HepG2 (cell line): Measurements from ENCODE around the gene DDX19B. TPM values are rescaled to one million over a fixed set of nuclear protein-coding genes. Genes with fewer than 3 reads are reported as not detected.

Experiments used
- AGO2 ChIP-seq: fragments of 200-400 bp; formaldehyde crosslinking; optimal IDR thresholded peaks from 2 replicates; pipeline ENCODE3; 2017; ENCODE audit warnings: mild to moderate bottlenecking, low read depth, low read length, moderate library complexity
- ARNTL ChIP-seq: sonication (generic); formaldehyde crosslinking; IDR thresholded peaks from 2 replicates; pipeline ENCODE4 v1.4.0; 2020; ENCODE audit warnings: mild to moderate bottlenecking, missing genetic modification reagents
- ATF7 ChIP-seq, 2 experiments: fragments of 450-650 bp in 1 of 2; sonication (generic) in 1 of 2; formaldehyde crosslinking in 1 of 2; IDR thresholded peaks; 2 replicates each; pipeline versions ENCODE4 v1.4.0 to v1.6.1; 2016 to 2020; ENCODE audit warnings: antibody characterized with exemption in 1 of 2, mild to moderate bottlenecking in 1 of 2, missing genetic modification reagents in 1 of 2
- CCAR2 ChIP-seq: fragments of 200-400 bp; formaldehyde crosslinking; optimal IDR thresholded peaks from 2 replicates; pipeline ENCODE3; 2018; ENCODE audit warnings: low read depth, mild to moderate bottlenecking, low read length, moderate library complexity
- CENPBD1 ChIP-seq: sonication (generic); formaldehyde crosslinking; IDR thresholded peaks from 2 replicates; pipeline ENCODE4 v1.8.0; 2022; ENCODE audit warnings: missing genetic modification reagents, low read depth, mild to moderate bottlenecking, borderline replicate concordance
- DMAP1 ChIP-seq: IDR thresholded peaks from 2 replicates; pipeline ENCODE4 v1.6.1; 2016
- E2F5 ChIP-seq: sonication (generic); formaldehyde crosslinking; conservative IDR thresholded peaks from 2 replicates; pipeline ENCODE4 v1.4.0; 2020; ENCODE audit warnings: missing genetic modification reagents
- ELF4 ChIP-seq: sonication (generic); formaldehyde crosslinking; IDR thresholded peaks from 2 replicates; pipeline ENCODE4 v1.5.0; 2020; ENCODE audit warnings: missing genetic modification reagents, mild to moderate bottlenecking, moderate library complexity, borderline replicate concordance
- HNRNPH1 ChIP-seq: fragments of 200-400 bp; formaldehyde crosslinking; optimal IDR thresholded peaks from 2 replicates; pipeline ENCODE3; 2017; ENCODE audit warnings: mild to moderate bottlenecking, low read depth, low read length
- KDM1A ChIP-seq: IDR thresholded peaks from 2 replicates; pipeline ENCODE4 v1.6.1; 2016; ENCODE audit warnings: missing compliant biosample characterization
- KLF11 ChIP-seq: IDR thresholded peaks from 2 replicates; pipeline ENCODE4 v1.6.1; 2016; ENCODE audit warnings: missing compliant biosample characterization
- MBD4 ChIP-seq: IDR thresholded peaks from 2 replicates; pipeline ENCODE4 v1.6.1; 2012; ENCODE audit warnings: low read length, inconsistent platforms, borderline replicate concordance
- MLX ChIP-seq: IDR thresholded peaks from 2 replicates; pipeline ENCODE4 v1.6.1; 2016
- MXD3 ChIP-seq: IDR thresholded peaks from 2 replicates; pipeline ENCODE4 v1.6.1; 2016; ENCODE audit warnings: mild to moderate bottlenecking, missing biosample characterization, missing genetic modification reagents
- NFE2 ChIP-seq: sonication (generic); formaldehyde crosslinking; IDR thresholded peaks from 2 replicates; pipeline ENCODE4 v1.4.0; 2020; ENCODE audit warnings: missing genetic modification reagents
- PAF1 ChIP-seq: IDR thresholded peaks from 2 replicates; pipeline ENCODE4 v1.6.1; 2016; ENCODE audit warnings: missing genetic modification reagents, missing compliant biosample characterization
- PBX3 ChIP-seq: sonication (generic); formaldehyde crosslinking; IDR thresholded peaks from 2 replicates; pipeline ENCODE4 v1.8.1; 2023; ENCODE audit warnings: missing genetic modification reagents, inconsistent platforms, borderline replicate concordance
- PITX1 ChIP-seq: sonication (generic); formaldehyde crosslinking; IDR thresholded peaks from 2 replicates; pipeline ENCODE4 v1.5.1; 2020; ENCODE audit warnings: mild to moderate bottlenecking, missing genetic modification reagents
- RBM39 ChIP-seq: fragments of 200-400 bp; formaldehyde crosslinking; IDR thresholded peaks from one replicate; pipeline ENCODE4 v1.6.1; 2018; ENCODE audit warnings: antibody characterized with exemption, mild to moderate bottlenecking, low read depth, low read length; ENCODE audit not compliant: poor library complexity, severe bottlenecking
- RFX5 ChIP-seq: IDR thresholded peaks from 2 replicates; pipeline ENCODE4 v1.6.1; 2011; ENCODE audit warnings: low read depth, low read length, improper control_type of control experiment
- SMARCE1 ChIP-seq: fragments of 450-650 bp; IDR thresholded peaks from 2 replicates; pipeline ENCODE4 v1.6.1; 2017; ENCODE audit warnings: borderline replicate concordance
- ZBTB7B ChIP-seq: sonication (generic); formaldehyde crosslinking; IDR thresholded peaks from 2 replicates; pipeline ENCODE4 v1.4.0; 2020; ENCODE audit warnings: missing genetic modification reagents
- ZNF282 ChIP-seq: fragments of 450-650 bp; IDR thresholded peaks from 2 replicates; pipeline ENCODE4 v1.6.1; 2018; ENCODE audit not compliant: partially characterized antibody
- ZNF367 ChIP-seq: sonication (generic); formaldehyde crosslinking; IDR thresholded peaks from 2 replicates; pipeline ENCODE4 v1.4.0; 2020; ENCODE audit warnings: missing genetic modification reagents, borderline replicate concordance
- ZNF383 ChIP-seq: sonication (generic); formaldehyde crosslinking; IDR thresholded peaks from 2 replicates; pipeline ENCODE4 v1.4.0; 2020; ENCODE audit warnings: missing genetic modification reagents, mild to moderate bottlenecking, borderline replicate concordance
- ZNF678 ChIP-seq: sonication (generic); formaldehyde crosslinking; IDR thresholded peaks from 2 replicates; pipeline ENCODE4 v1.4.0; 2020; ENCODE audit warnings: mild to moderate bottlenecking, missing genetic modification reagents
- ZNF746 ChIP-seq: sonication (generic); formaldehyde crosslinking; IDR thresholded peaks from 2 replicates; pipeline ENCODE4 v1.8.0; 2022; ENCODE audit warnings: mild to moderate bottlenecking, missing genetic modification reagents
- ZSCAN9 ChIP-seq: IDR thresholded peaks from 2 replicates; pipeline ENCODE4 v1.6.1; 2016; ENCODE audit warnings: borderline replicate concordance
- polyA plus RNA-seq, 8 experiments: library from polyadenylated mRNA; depleted of rRNA in 3 of 8; stranded (reverse) in 7 of 8; unstranded in 1 of 8; fragments of >200 nt; fragmentation: Illumina TruSeq in 4 of 8; extraction: Trizol in 4 of 8; gene quantifications; 2 replicates each; pipeline versions ENCODE4 v1.2.1 to v1.2.3, GENCODE V29; 2011 to 2016; ENCODE audit warnings: low read depth in 4 of 8, missing spikeins in 1 of 8, mixed read lengths in 1 of 8; ENCODE audit not compliant: insufficient read depth in 1 of 8
- total RNA-seq, 5 experiments: library from RNA; depleted of rRNA; stranded (reverse); fragments of >200 nt; fragmentation: Illumina TruSeq; extraction: Trizol; gene quantifications; 2 replicates each; pipeline ENCODE4 v1.2.3, GENCODE V29; 2016; ENCODE audit warnings: low read depth in 1 of 5

The DDX19B gene
- total and polyA plus RNA-seq, 2 of the 13 experiments (the other 11 are each of a cell fraction or from before 2014, with no cell fraction given): 36.2 to 40.0 TPM

- TF ChIP-seq MLX (CRISPR knock-in tag): no peak
- no peak for TF ChIP-seq KDM1A (CRISPR knock-in tag)
- 0 out of 2 replicates have a peak, but pooled peaks have one; percentile 18 for TF ChIP-seq ZSCAN9 (CRISPR knock-in tag)
- TF ChIP-seq SMARCE1: no peak
- no peak for TF ChIP-seq NFE2 (CRISPR knock-in tag)
- no peak for TF ChIP-seq CCAR2
- no peak; the same call in 1 of the 2 replicates for TF ChIP-seq PAF1 (CRISPR knock-in tag)
- TF ChIP-seq MXD3 (CRISPR knock-in tag): peak; percentile 82
- 0 out of 2 replicates have a peak, but pooled peaks have one; percentile 33 for TF ChIP-seq PBX3 (CRISPR knock-in tag)
- TF ChIP-seq DMAP1: no peak; the same call in 1 of the 2 replicates
- no peak for TF ChIP-seq ELF4 (CRISPR knock-in tag)
- TF ChIP-seq PITX1 (CRISPR knock-in tag): peak; percentile 16; the same call in 1 of the 2 replicates
- peak; percentile 85; the same call in 1 of the 2 replicates for TF ChIP-seq ZNF746 (CRISPR knock-in tag)
- TF ChIP-seq KLF11: no peak
- TF ChIP-seq ZNF367 (CRISPR knock-in tag): peak; percentile 74; the same call in 1 of the 2 replicates
- 0 out of 2 replicates have a peak, but pooled peaks have one; percentile 93 for TF ChIP-seq ZNF678 (CRISPR knock-in tag)
- TF ChIP-seq RBM39: peak; percentile 26
- TF ChIP-seq ZBTB7B (CRISPR knock-in tag): peak; percentile 68
- peak; percentile 42; the same call in 1 of the 2 replicates for TF ChIP-seq ZNF383
- no peak; the same call in 1 of the 2 replicates for TF ChIP-seq CENPBD1
- no peak for TF ChIP-seq HNRNPH1
- no peak for TF ChIP-seq RFX5
- no peak for TF ChIP-seq ATF7 (IDR thresholded peaks at IDR 0.05)
- no peak for TF ChIP-seq ATF7 (CRISPR knock-in tag; IDR thresholded peaks at IDR 0.05)
- TF ChIP-seq ARNTL: peak; percentile 51; the same call in 1 of the 2 replicates
- peak; percentile 21 for TF ChIP-seq AGO2
- no peak for TF ChIP-seq MBD4
- 0 out of 2 replicates have a peak, but pooled peaks have one; percentile 26 for TF ChIP-seq E2F5 (CRISPR knock-in tag)
- TF ChIP-seq ZNF282: no peak
These were observed 48.0 kb upstream of the DDX19B start (continued) for GRCh38 chr16:70250748-70251628.
